CD4-positive, alpha-beta T cell treated with Interleukin-4 for 1 hour (primary cell): Measurements from ENCODE around the gene OTULINL.

Experiments used
- DNase-seq, 2 donors: peaks; one replicate each; pipeline ENCODE4 v3.0.0-alpha.2; 2020 to 2022

Gene OTULINL

GRCh38 chr5:14577079-14577725 is 4.4 kb upstream of the OTULINL start:
- DNase-seq, result no peak

GRCh38 chr5:14577971-14578370 is 3.6 kb upstream of the OTULINL start:
- no peak for DNase-seq

- DNase-seq, result no peak
These were observed 2.3 kb upstream of the OTULINL start for GRCh38 chr5:14579246-14579645.

GRCh38 chr5:14579731-14580397 is 1.7 kb upstream of the OTULINL start:
- DNase-seq, result no peak

- DNase-seq, result no peak
These were observed 1.1 kb upstream of the OTULINL start for GRCh38 chr5:14580398-14581034.

GRCh38 chr5:14581891-14582796 is 552 bp downstream of the OTULINL start:
- peak; percentile 87 to 88 for DNase-seq

- DNase-seq, result no peak
These were observed 1.2 kb downstream of the OTULINL start for GRCh38 chr5:14582797-14583137.

- DNase-seq, result no peak
These were observed 3.3 kb downstream of the OTULINL start for GRCh38 chr5:14584848-14585247.

GRCh38 chr5:14587150-14587549 is 5.6 kb downstream of the OTULINL start:
- peak in 1 of 2 donors; percentile 53 for DNase-seq

- DNase-seq, result no peak
These were observed 6.6 kb downstream of the OTULINL start for GRCh38 chr5:14588145-14588544.

GRCh38 chr5:14588758-14589543 is 7.4 kb downstream of the OTULINL start:
- DNase-seq, result no peak

- no peak for DNase-seq
These were observed 9.4 kb downstream of the OTULINL start for GRCh38 chr5:14590949-14591348.

GRCh38 chr5:14591548-14591947 is 10.0 kb downstream of the OTULINL start:
- no peak for DNase-seq

GRCh38 chr5:14593326-14594021 is 11.9 kb downstream of the OTULINL start:
- DNase-seq, result peak in 1 of 2 donors; percentile 52

- DNase-seq, result no peak
These were observed 12.9 kb downstream of the OTULINL start for GRCh38 chr5:14594378-14595074.

GRCh38 chr5:14595189-14595588 is 13.6 kb downstream of the OTULINL start:
- peak; percentile 27 to 64 for DNase-seq

- DNase-seq, result no peak
These were observed 14.3 kb downstream of the OTULINL start for GRCh38 chr5:14595891-14596290.

GRCh38 chr5:14597080-14597479 is 15.5 kb downstream of the OTULINL start:
- no peak for DNase-seq

GRCh38 chr5:14598225-14598624 is 16.6 kb downstream of the OTULINL start:
- no peak for DNase-seq

- DNase-seq, result no peak
These were observed 18.0 kb downstream of the OTULINL start for GRCh38 chr5:14599476-14600127.

- no peak for DNase-seq
These were observed 19.3 kb downstream of the OTULINL start for GRCh38 chr5:14600846-14601245.
